ENCODE data around the gene ALPK1. TPM values are rescaled to one million over a fixed set of nuclear protein-coding genes. Genes with fewer than 3 reads are reported as not detected.
"Not testable (repeated sequence)": the region's sequence is repeated elsewhere in the genome, so short reads cannot be mapped to it uniquely, and the experiment has no call there.

Gene ALPK1
- total RNA-seq, 4 donors from 2014 or later: 12.6 to 19.9 (median 14.8) TPM

- Histone ChIP-seq H3K27me3 (no peaks in the 10 kb centered on the region), H3K27ac (replicated peaks in 1 of 4) (no peak overlapping the region), H3K4me3 (no peak overlapping the region), H3K4me1 (no peaks in the 10 kb centered on the region), H3K9me3 (peaks cover 0 to 20% (median 4%) of the 10 kb centered on the region in 4 donors), H3K36me3 (no peaks in the 10 kb centered on the region)
- intact Hi-C loops (cut with DNase I): no loop called here
- 36% methylated on average over 2 of the region's 2 CpGs for WGBS
- DNase-seq (ENCODE audit: extremely low spot score): no peak
- TF ChIP-seq EP300 (IDR thresholded peaks at IDR 0.05) (no peak), POLR2AphosphoS5 (IDR thresholded peaks at IDR 0.05) (no peak), POLR2A (IDR thresholded peaks at IDR 0.05; ENCODE audit: low read depth) (no peak), CTCF (IDR thresholded peaks at IDR 0.05) (no peak)
These were observed 156.2 kb downstream of the ALPK1 start for GRCh38 chr4:112453321-112453720.

GRCh38 chr4:112472318-112472717 is 175.1 kb downstream of the ALPK1 start:
- no peaks in the 10 kb centered on the region for H3K27me3 ChIP-seq
- H3K27ac ChIP-seq (replicated peaks in 1 of 4): no peak overlapping the region
- no peak for DNase-seq (ENCODE audit: extremely low spot score)
- no peaks in the 10 kb centered on the region for H3K4me1 ChIP-seq
- no peak overlapping the region for H3K4me3 ChIP-seq
- H3K36me3 ChIP-seq: no peaks in the 10 kb centered on the region
- H3K9me3 ChIP-seq: no peaks in the 10 kb centered on the region
- intact Hi-C loops (cut with DNase I): no loop called here
- TF ChIP-seq EP300 (IDR thresholded peaks at IDR 0.05) (no peak), POLR2A (IDR thresholded peaks at IDR 0.05; ENCODE audit: low read depth) (no peak), CTCF (IDR thresholded peaks at IDR 0.05) (no peak), POLR2AphosphoS5 (IDR thresholded peaks at IDR 0.05) (no peak)

- DNase-seq (ENCODE audit: extremely low spot score): no peak
- no peaks in the 10 kb centered on the region for H3K27me3 ChIP-seq
- intact Hi-C loops (cut with DNase I): no loop called here
- no peaks in the 10 kb centered on the region for H3K4me1 ChIP-seq
- H3K36me3 ChIP-seq: no peaks in the 10 kb centered on the region
- H3K27ac ChIP-seq (replicated peaks in 1 of 4): no peak overlapping the region
- H3K4me3 ChIP-seq: no peak overlapping the region
- WGBS: 86% methylated on average over 2 of the region's 2 CpGs
- no peak for TF ChIP-seq POLR2A (IDR thresholded peaks at IDR 0.05; ENCODE audit: low read depth)
- no peaks in the 10 kb centered on the region for H3K9me3 ChIP-seq
These were observed 176.8 kb downstream of the ALPK1 start for GRCh38 chr4:112473985-112474384.

GRCh38 chr4:112485930-112486329 is 188.8 kb downstream of the ALPK1 start:
- peaks cover 0 to 17% (median 13%) of the 10 kb centered on the region in 4 donors for H3K9me3 ChIP-seq
- H3K4me1 ChIP-seq: no peaks in the 10 kb centered on the region
- no peak overlapping the region for H3K4me3 ChIP-seq
- intact Hi-C loops (cut with DNase I): no loop called here
- no peak for TF ChIP-seq CTCF (IDR thresholded peaks at IDR 0.05)
- no peak for TF ChIP-seq POLR2A (IDR thresholded peaks at IDR 0.05; ENCODE audit: low read depth)
- no peak for TF ChIP-seq EP300 (IDR thresholded peaks at IDR 0.05)
- TF ChIP-seq POLR2AphosphoS5 (IDR thresholded peaks at IDR 0.05): no peak
- 64% methylated on average over 5 of the region's 5 CpGs for WGBS
- no peaks in the 10 kb centered on the region for H3K36me3 ChIP-seq
- no peak for DNase-seq (ENCODE audit: extremely low spot score)
- H3K27ac ChIP-seq (replicated peaks in 1 of 4): no peak overlapping the region
- H3K27me3 ChIP-seq: no peaks in the 10 kb centered on the region

GRCh38 chr4:112490808-112491207 is 193.6 kb downstream of the ALPK1 start:
- H3K4me1 ChIP-seq; H3K27me3 ChIP-seq; H3K36me3 ChIP-seq; H3K27ac ChIP-seq (replicated peaks in 1 of 4); DNase-seq (ENCODE audit: extremely low spot score); H3K4me3 ChIP-seq; intact Hi-C loops (cut with DNase I): not testable (repeated sequence)
- 95% methylated on average over 3 of the region's 3 CpGs for WGBS
- peaks cover 0 to 12% (median 7%) of the 10 kb centered on the region in 4 donors for H3K9me3 ChIP-seq

Other genes with a start within 250 kb of the ALPK1 start
- gene FAM241A, start 151.9 kb upstream of the ALPK1 start, total RNA-seq: 1 to 10 TPM; 5.0 to 7.5 (median 5.2) TPM
- gene AP1AR, start 65.6 kb upstream of the ALPK1 start, total RNA-seq: 10 to 100 TPM; 11.7 to 28.7 (median 14.4) TPM
- gene TIFA, start 11.5 kb upstream of the ALPK1 start, total RNA-seq: 10 to 100 TPM in 2 of 4 donors, 1 to 10 TPM in 2; 5.4 to 17.4 (median 12.4) TPM
- gene NEUROG2, start 218.8 kb downstream of the ALPK1 start, total RNA-seq: not detected

Data from esophagus muscularis mucosa (tissue), 4 donors.